GM18519 (cell line): ENCODE results near the gene PLXNA4.

ENCODE experiments used
- ATAC-seq: cut with Tn5 transposase; IDR thresholded peaks from one replicate; pipeline ENCODE4 v1.9.1; 2021; ENCODE audit warnings: mild to moderate bottlenecking, moderate library complexity; ENCODE audit not compliant: unreplicated experiment, low FRiP score

Gene PLXNA4

GRCh38 chr7:132511387-132511786, 64.9 kb downstream of the PLXNA4 start:
- no peak for ATAC-seq

DNA sequence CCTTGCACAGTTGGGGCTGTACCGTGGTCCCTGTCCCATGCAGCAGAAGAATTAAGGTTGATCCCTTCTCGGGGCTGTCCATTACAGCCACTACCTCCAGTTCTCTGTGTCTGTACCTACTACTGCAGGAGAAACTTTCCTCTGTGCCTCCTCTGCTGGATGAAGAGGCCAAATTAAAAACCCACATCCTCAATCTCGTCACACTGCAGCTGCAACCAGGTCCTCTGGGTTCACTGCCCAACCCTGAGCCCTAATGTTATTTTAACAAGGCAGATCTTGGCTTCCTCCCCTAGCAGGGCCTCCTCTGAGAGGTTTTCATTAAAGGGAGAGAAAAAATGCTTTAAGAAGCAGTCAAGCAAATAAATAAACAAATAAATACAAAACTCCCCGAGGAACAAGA, 66.6 kb downstream of the PLXNA4 start:
- no peak for ATAC-seq

DNA sequence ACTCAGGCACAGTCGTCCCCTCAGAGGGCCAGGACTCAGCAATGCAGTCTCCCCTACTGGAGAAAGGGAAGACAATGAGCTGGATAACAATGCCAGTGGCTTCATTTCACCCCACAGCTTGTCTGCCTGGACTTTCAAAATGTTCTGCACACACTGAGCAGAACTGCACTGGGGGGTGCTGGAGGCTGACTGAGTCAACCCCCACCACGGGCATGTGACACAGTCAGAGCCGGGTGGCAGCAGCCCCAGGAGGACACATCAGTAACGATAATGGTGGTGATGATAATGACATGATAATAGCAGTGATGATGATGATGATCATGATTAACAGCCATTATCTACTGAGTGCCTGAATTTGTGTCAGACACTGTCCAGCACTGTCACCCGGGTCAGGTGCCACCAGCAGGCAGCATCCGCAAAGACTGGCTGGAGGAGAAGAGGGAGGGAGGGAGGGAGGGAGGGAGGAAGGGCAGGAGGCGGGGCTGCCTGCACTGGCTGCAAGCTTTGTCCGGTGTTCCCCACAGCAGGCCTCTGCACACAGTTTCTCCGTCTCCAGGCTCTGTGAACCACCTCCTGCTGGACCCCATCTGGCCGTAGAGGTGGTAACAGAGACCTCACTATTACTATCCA, 67.4 kb downstream of the PLXNA4 start:
- ATAC-seq, result no peak

GRCh38 chr7:132504852-132505251, 71.4 kb downstream of the PLXNA4 start:
- ATAC-seq, result no peak

- no peak for ATAC-seq
These were observed 72.2 kb downstream of the PLXNA4 start for GRCh38 chr7:132504071-132504470.

DNA sequence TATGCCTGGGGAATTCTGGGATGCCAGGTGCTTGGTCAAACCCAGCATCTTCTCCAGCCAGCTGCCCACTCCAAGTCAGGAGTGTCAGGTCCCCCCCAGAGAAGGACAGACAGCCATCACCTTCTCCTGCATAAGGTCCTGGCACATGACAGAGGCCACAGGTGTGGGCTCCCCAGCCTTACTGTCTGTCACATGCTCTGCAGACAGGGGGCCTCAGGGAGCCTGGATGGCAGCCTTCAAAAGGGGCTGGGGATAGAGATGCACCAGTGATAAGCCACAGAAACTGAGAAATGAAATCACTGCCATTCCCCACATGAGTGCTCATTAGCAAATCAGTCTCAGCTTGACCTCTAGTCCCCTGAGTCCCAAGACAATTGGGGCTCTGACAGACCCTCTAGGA, 72.9 kb downstream of the PLXNA4 start:
- no peak for ATAC-seq

DNA sequence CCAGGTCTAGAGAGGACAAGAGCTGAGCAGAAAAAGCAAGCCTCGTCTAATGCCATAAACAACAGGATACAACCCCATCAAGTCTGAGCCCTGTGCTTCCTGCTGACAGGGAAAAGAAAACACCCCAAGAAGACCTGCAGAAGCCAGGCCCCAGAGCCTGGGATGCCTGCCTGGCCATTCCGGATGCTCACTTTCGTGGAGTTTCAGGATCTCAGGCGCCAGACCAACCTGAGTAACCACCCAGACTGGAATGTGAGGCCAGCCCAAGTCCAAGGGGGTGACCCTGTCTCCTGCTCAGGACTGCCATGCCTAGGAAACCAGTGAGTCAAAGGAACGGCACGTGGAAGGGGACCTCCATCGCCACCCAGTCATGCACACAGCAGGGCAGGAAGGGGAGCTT, 74.3 kb downstream of the PLXNA4 start:
- no peak for ATAC-seq

GRCh38 chr7:132500727-132501440, 75.4 kb downstream of the PLXNA4 start:
- ATAC-seq, result no peak

GRCh38 chr7:132499487-132499886, 76.8 kb downstream of the PLXNA4 start:
- ATAC-seq, result no peak

- ATAC-seq, result no peak
These were observed 77.2 kb downstream of the PLXNA4 start for GRCh38 chr7:132499065-132499464.

DNA sequence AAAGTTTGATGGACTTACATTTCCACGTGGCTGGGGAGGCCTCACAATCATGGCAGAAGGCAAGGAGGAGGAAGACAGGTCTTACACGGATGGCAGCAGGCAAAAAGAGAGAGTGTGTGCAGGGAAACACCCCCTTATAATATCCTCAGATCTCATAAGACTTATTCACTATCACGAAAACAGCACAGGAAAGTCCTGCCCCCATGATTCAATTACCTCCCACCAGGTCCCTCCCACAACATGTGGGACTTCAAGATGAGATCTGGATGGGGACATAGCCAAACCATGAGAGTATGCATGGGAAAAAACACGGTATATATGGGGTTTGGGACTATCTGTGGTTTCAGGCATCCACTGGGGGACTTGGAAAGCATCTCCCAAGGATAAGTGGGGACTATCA, 78.0 kb downstream of the PLXNA4 start:
- ATAC-seq, result no peak

DNA sequence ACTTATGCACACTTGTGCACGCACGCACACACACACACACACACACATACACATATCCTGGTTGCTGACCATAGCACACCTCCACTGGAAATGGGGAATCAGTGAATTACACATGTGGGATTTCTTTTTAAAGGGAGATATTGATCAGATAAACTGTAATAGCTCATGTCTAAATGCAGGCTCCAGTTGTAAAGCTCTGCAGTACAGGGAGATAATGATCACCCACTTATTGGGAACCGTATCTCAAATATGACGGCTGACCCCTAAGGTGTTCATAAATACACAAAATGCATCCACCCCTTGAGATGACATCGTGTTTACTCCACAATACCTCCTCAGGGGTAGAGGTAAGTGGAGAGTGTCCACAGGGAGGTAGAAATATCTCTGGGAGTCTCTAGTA, 79.2 kb downstream of the PLXNA4 start:
- ATAC-seq, result no peak

GRCh38 chr7:132495936-132496335, 80.3 kb downstream of the PLXNA4 start:
- no peak for ATAC-seq

DNA sequence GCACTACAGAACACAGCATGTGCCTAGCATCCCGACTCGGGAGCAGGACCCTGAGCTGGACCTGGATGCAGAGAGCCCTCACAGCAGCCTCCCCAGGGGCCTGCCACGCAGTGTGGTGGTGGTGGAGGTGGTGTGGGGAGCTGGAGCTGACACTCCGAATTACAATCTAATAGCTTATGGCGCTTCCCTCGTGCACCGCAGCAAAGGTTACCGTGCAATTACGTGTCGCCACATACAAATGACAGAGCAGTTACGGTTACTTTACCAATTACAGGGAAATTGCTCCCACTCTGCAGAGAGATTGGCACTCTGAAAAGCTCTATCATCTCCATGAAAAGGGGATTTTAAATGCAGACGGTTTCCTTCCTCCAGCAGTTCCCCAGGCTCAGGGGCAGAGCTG, 81.8 kb downstream of the PLXNA4 start:
- no peak for ATAC-seq

DNA sequence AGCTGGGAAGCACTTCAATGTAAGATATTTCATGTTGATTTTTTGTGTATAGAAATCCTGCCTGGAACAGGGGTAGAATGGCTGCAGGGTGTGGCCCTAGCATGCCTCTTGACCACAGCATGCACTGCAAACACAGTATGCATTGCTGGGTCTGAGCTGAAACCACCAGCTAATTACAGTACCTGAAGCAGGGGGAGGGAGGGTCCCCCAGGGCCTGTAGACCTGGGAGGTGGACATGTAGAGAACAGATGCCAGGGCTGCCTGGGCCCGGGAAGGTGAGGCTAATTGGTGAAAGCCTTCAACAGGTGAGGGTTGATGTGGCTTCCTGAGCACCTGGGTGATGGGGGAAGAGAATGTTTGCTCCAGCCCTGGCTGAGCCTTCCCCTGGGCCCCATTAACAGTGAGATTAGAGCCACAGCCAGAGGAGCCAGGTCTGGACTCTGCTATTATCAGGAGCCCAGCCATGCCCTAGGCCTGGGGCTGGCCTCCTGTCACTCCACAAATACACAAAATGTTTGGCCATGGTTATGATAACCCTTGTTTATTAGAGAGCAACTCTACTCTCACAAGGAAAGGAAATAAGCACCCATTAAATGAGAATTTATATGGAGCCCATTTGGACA, 83.3 kb downstream of the PLXNA4 start:
- ATAC-seq, result no peak

DNA sequence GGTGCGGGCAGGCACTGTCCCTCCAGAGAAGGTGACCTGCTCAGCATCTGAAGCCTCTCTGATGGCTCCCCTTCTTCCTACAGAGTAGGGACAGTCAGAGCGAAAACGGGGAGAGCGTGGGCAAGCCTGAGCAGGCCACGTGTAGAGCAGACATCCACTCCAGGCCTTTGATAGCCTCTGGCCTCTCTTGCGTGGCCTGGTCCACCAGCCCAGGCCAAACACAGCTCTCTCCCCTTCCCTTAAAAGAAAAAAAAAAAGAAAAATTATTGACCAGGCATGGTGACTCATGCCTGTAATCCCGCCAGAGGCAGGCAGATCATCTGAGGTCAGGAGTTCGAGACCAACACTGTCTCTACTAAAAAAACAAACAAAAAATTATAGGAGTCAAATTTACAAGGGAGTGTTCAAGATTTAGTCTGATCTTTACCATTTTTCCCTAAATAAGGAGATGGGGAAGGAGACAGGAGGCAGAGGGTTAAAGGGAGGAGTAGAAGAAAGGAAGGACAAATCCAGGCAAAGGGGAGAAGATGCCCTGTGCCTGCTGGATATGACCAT, 84.8 kb downstream of the PLXNA4 start:
- no peak for ATAC-seq

- no peak for ATAC-seq
These were observed 85.8 kb downstream of the PLXNA4 start for GRCh38 chr7:132490474-132490873.

GRCh38 chr7:132489776-132490237, 86.5 kb downstream of the PLXNA4 start:
- no peak for ATAC-seq

DNA sequence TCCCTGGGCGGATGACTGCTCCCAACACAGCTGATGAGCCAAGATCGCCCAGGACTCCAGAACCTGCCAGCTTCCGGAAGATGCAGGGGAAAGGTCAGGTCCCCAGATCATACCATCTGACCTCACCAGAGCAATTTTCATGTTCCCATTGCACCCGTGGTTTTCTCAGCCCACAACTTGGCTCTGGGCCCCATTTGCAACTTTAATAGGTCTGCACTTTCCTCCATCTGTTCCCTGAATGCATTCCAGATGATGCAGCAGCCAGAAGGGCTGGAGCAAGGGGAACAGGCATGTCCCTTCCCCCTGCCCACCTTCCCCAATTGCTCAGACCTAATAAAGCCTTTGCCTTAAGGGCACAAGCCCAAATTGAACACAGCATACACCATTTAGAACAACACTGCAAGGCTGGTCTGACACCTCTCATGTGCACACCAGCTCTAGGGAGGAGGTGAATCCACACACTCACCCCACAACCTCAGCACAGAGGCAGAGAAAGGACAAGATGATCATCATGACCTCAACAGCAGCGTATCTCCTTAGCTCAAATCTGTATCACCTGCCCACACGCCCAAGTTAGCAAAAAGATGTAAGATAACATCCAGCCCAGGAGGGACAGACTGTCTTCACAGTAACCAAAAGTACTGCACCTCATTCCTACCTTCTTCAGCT, 87.5 kb downstream of the PLXNA4 start:
- ATAC-seq, result no peak

DNA sequence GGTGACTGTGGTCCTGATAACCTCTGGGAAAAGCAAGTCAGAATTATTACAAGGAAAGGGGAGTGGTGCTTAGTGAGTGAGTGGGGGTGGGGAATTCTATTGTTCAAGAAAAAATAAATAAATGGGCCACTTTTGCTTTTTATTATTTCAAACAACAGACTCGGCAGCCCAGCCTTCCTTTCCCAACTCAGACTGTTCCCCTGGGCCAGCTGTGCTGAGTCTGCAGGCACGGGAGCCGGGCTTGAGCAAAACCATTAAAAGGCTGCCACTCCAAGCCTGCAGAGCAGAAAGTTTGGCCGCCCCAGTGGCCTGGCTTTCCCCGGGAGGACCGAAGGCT, 90.0 kb downstream of the PLXNA4 start:
- ATAC-seq, result no peak

- ATAC-seq, result no peak
These were observed 90.5 kb downstream of the PLXNA4 start for GRCh38 chr7:132485600-132486273.
